ENCODE measurements around the gene SLC25A19.

GRCh38 chr17:75321506-75321905 lies 32.3 kb upstream of the SLC25A19 start:
- TF ChIP-seq POLR2A (IDR thresholded peaks at IDR 0.05), result no peak
- TF ChIP-seq CTCF (IDR thresholded peaks at IDR 0.05), result no peak
- no peak for TF ChIP-seq POLR2AphosphoS5 (IDR thresholded peaks at IDR 0.05)
- TF ChIP-seq EP300 (IDR thresholded peaks at IDR 0.05), result no peak

Data from upper lobe of left lung (tissue), 4 donors.